GM21526 (cell line): ENCODE data around the gene KLHL22.
"Not testable (repeated sequence)": the region's sequence is repeated elsewhere in the genome, so short reads cannot be mapped to it uniquely, and the experiment has no call there.

ENCODE experiments used
- ATAC-seq: cut with Tn5 transposase; IDR thresholded peaks from one replicate; pipeline ENCODE4 v1.9.1; 2021; ENCODE audit warnings: moderate library complexity; ENCODE audit not compliant: unreplicated experiment, low FRiP score

Gene KLHL22

GRCh38 chr22:20504293-20504922 lies 8.8 kb upstream of the KLHL22 start:
- not testable (repeated sequence) for ATAC-seq

- ATAC-seq: no peak
Observed at GRCh38 chr22:20503816-20504215, 8.2 kb upstream of the KLHL22 start.

DNA sequence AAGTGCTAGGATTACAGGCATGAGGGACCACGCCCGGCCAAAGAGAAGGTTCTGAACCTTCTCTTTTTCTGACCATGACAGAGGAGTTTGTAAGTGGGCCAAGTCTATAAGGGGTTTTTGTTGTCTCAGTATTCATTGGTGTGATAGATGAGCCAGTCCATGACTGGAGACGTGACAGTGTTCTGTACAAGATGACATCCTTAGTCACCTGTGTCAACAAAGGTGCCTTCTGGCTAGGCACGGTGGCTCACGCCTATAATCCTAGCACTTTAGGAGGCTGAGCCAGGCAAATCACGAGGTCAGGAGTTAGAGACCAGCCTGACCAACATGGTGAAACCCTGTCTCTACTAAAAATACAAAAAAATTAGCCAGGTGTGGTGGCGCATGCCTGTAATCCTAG lies 4.2 kb upstream of the KLHL22 start:
- ATAC-seq: no peak

DNA sequence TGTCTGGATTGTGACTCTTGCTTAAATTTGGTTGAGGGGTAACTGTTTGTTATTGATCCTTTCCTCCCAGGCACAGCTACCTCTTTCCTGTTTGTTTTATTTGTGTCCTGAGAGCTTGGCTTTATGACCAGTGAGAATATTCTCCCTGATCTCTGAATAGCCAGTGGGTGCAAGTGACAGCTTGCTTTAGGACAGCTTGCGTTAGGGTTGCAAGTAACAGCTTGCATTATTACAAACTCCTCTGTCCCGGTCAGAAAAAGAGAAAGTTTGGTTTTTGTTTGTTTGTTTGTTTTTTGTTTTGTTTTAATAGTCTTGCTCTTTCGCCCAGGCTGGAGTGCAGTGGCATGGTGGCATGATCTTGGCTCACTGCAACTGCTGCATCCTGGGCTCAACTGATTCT lies 3.3 kb upstream of the KLHL22 start:
- no peak for ATAC-seq

DNA sequence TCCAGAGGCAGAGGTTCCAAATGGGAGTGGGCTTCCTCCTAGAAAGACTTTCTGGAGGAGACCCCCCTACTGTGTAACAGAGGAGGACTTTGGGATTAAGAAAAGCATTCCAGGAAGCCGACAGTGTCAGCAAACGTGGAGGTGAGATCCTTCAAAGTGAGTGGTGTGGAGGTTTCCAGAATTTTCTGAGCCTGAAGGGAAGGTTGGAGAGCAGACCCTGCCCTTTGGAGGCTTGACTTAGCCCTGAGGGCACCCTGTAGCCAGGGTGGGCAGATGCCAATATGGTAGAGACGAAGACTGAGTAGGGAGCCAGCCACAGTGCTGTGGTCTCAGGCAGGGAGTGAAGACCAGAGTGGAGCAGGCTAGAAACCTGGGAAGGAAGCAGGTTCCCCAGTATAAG lies 1.8 kb upstream of the KLHL22 start:
- ATAC-seq: no peak

- peak; percentile 56 for ATAC-seq
Observed at GRCh38 chr22:20495861-20496681, 476 bp upstream of the KLHL22 start.

GRCh38 chr22:20491346-20491745 lies 4.2 kb downstream of the KLHL22 start:
- ATAC-seq: no peak

GRCh38 chr22:20490941-20491307 lies 4.7 kb downstream of the KLHL22 start:
- ATAC-seq: no peak

- no peak for ATAC-seq
Observed at GRCh38 chr22:20490183-20490940, 5.2 kb downstream of the KLHL22 start.

DNA sequence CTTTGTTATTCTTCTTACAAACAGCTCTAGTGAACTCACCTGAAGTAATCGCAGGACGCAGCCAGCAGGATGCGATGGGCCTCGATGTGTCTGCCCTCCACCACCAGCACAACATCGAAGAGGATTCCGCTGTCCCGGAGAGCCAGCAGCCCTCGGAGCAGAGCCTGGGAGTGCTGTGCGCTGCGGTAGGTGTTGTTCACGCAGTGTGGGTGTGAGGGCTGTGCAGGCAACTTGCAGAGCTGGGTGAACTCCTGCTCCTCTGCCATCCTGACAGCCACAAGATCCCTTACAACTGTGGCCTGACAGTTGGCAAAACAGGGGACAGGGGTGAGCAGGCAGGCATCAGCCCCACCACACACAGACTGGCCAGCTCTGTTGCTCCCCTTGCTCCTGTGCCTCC lies 6.6 kb downstream of the KLHL22 start:
- ATAC-seq: no peak

GRCh38 chr22:20487715-20488114 lies 7.9 kb downstream of the KLHL22 start:
- ATAC-seq: no peak

- no peak for ATAC-seq
Observed at GRCh38 chr22:20486229-20486628, 9.4 kb downstream of the KLHL22 start.

GRCh38 chr22:20484948-20485683 lies 10.5 kb downstream of the KLHL22 start:
- ATAC-seq: no peak

GRCh38 chr22:20483771-20484170 lies 11.8 kb downstream of the KLHL22 start:
- no peak for ATAC-seq

GRCh38 chr22:20483143-20483506 lies 12.5 kb downstream of the KLHL22 start:
- not testable (repeated sequence) for ATAC-seq

DNA sequence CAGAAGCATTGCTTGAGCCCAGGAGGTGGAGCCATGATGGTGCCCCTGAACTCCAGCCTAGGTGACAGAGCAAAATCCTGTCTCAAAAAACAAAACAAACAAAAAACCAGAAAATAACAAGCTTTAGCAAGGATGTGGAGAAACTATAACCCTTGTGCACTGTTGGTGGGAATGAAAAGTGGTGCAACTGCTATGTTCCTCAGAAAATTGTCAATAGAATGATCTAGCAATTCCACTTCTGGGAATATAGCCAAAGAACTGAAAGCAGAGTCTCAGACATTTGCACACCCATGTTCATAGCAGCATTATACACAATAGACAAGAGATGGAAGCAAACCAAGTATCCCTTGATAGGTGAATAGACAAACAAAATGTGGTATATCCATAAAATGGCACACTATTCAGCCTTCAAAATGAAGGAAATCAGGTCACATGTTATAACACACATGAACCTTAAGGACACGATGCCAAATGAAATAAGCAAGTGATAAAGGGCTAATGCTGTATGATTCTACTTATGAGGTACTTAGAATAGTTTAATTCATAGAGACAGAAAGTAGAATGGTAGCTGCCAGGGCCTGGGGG lies 15.9 kb downstream of the KLHL22 start:
- no peak for ATAC-seq

DNA sequence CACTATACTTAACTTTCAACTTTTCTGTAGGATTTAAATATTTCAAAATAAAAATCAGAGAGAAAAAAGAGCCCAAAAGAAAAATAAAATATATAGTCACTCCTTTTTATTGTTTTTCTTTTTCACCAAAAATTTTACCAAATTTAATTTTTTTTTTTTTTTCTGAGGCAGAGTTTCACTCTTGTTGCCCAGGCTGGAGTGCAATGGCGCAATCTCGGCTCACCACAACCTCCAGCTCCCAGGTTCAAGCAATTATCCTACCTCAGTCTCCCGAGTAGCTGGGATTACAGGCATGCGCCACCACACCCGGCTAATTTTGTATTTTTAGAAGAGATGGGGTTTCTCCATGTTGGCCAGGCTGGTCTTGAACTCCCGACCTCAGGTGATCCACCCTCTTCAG lies 17.5 kb downstream of the KLHL22 start:
- not testable (repeated sequence) for ATAC-seq

DNA sequence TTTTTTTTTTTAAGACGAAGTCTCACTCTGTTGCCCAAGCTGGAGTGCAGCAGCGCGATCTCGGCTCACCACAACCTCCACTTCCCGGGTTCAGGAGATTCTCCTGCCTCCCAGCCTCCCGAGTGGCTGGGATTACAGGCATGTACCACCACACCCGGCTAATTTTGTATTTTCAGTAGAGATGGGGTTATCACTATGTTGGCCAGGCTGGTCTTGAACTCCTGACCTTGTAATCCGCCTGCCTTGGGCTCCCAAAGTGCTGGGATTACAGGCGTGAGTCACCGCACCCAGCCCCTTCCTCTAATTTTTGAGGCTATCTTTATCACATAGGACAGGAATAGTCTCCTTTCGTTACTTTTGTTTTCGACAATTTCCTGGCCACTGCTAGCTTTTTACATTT lies 20.0 kb downstream of the KLHL22 start:
- not testable (repeated sequence) for ATAC-seq

DNA sequence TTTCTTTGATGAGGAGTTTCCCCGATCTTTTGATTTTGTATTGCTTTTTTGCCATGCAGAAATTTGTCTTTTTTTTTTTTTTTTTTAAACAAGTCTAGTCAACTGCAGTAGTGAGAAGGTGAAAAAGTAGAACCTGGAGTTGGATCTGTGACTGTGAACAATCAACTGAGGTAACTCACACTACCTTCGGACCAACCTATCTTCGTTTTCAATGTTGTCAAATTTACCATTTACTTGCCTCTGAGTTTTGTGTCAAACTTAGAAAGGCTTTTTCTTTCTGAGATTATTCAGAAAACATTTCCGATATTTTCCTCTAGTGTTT lies 20.5 kb downstream of the KLHL22 start:
- ATAC-seq: no peak

- no peak for ATAC-seq
Observed at GRCh38 chr22:20472629-20473442, 22.8 kb downstream of the KLHL22 start.
